Measurements from ENCODE around the gene INHBB. TPM values are rescaled to one million over a fixed set of nuclear protein-coding genes. Genes with fewer than 3 reads are reported as not detected.

INHBB gene
- total RNA-seq, 1 experiment from 2014 or later, result 0.27 TPM

- intact Hi-C loops (cut with micrococcal nuclease), result no loop called here
- H3K4me3 ChIP-seq (replicated peaks in 1 of 2; ENCODE audit: low read depth in 1 of 2, low read length in 2 of 2), result no peak overlapping the region
- ATAC-seq, result no peak
- BruUV-seq (replicated peaks), result no TSS peak
- H3K9ac ChIP-seq (ENCODE audit: low read length), result no peak overlapping the region
- CTCF ChIA-PET, result no interaction called here
- no peak overlapping the region for H2AFZ ChIP-seq (ENCODE audit: low read depth, low read length, poor library complexity, severe bottlenecking)
- H3K9me2 ChIP-seq (ENCODE audit: insufficient read depth), result no peaks in the 10 kb centered on the region
- RAD21 ChIA-PET (ENCODE audit: low non-redundant PET in 1 of 2, low total read pairs in 2 of 2, uncharacterized antibody in 2 of 2, unreplicated experiment in 2 of 2), result no interaction called here
- H3K27me3 ChIP-seq (ENCODE audit: insufficient read depth, low read length), result peaks cover 9% of the 10 kb centered on the region; the same call in 1 of the 2 replicates
- TF ChIP-seq CTCF (IDR thresholded peaks at IDR 0.05 in 2 of 3, conservative IDR thresholded peaks at IDR 0.05 in 1 of 3; ENCODE audit: borderline replicate concordance in 1 of 3, insufficient read depth in 1 of 3, low read depth in 2 of 3, low read length in 2 of 3), result no peak
- TF ChIP-seq SRF (IDR thresholded peaks at IDR 0.05; ENCODE audit: low read depth), result no peak
- TF ChIP-seq SIN3A (IDR thresholded peaks at IDR 0.05; ENCODE audit: low read depth), result no peak
- TF ChIP-seq POLR2AphosphoS5 (IDR thresholded peaks at IDR 0.05; ENCODE audit: low read depth, low read length), result no peak
- no peak for TF ChIP-seq REST (IDR thresholded peaks at IDR 0.05; ENCODE audit: low read depth)
- no peak for TF ChIP-seq MAX (IDR thresholded peaks at IDR 0.05)
- no peak for TF ChIP-seq TCF7L2 (IDR thresholded peaks at IDR 0.05; ENCODE audit: borderline replicate concordance, extremely low read depth, insufficient read depth, insufficient read length)
- no peak for TF ChIP-seq ZNF274 (IDR thresholded peaks at IDR 0.05; ENCODE audit: low read depth, low read length)
- no peak for TF ChIP-seq ZFX (IDR thresholded peaks at IDR 0.05)
- TF ChIP-seq CEBPB (IDR thresholded peaks at IDR 0.05; ENCODE audit: low read depth), result no peak
- TF ChIP-seq ELF1 (IDR thresholded peaks at IDR 0.05; ENCODE audit: borderline replicate concordance, low read depth), result no peak
- no peaks in the 10 kb centered on the region for H3K9me3 ChIP-seq (ENCODE audit: control insufficient read depth in 1 of 2, insufficient read depth in 1 of 2, low read depth in 1 of 2, low read length in 2 of 2)
- POLR2A ChIA-PET, result no interaction called here
- no peak for DNase-seq (ENCODE audit: low read depth, low spot score)
- peaks cover 5 to 30% of the 10 kb centered on the region in 2 experiments; a peak in 2 of 4 replicates for H3K4me1 ChIP-seq (ENCODE audit: control insufficient read depth in 1 of 2, insufficient read depth in 2 of 2, low read length in 2 of 2)
- no peaks in the 10 kb centered on the region for H3K79me2 ChIP-seq (ENCODE audit: insufficient read depth, low read length)
- no peaks in the 10 kb centered on the region for H4K20me1 ChIP-seq (ENCODE audit: insufficient read depth)
- no peak overlapping the region for H3K4me2 ChIP-seq (ENCODE audit: low read length)
- H3K36me3 ChIP-seq (ENCODE audit: control insufficient read depth in 1 of 2, insufficient read depth in 2 of 2, low read length in 2 of 2), result no peaks in the 10 kb centered on the region
- no peak overlapping the region for H3K27ac ChIP-seq (ENCODE audit: low read depth, low read length)
Measured at GRCh38 chr2:120392923-120393322, 47.0 kb downstream of the INHBB start.

Measured in HCT116 (cell line).